AG09309 (cell line): ENCODE measurements around the gene FCSK.

Experiments
- DNase-seq: peaks from one replicate; pipeline ENCODE4 v3.0.0-alpha.2; 2010; ENCODE audit warnings: low read depth
- H3K4me3 ChIP-seq: 2 replicates; pipeline ENCODE4 v1.5.1; 2011; ENCODE audit warnings: mild to moderate bottlenecking, low read depth, low read length, moderate library complexity; ENCODE audit not compliant: control insufficient read depth
- CTCF ChIP-seq: IDR thresholded peaks from 2 replicates; pipeline ENCODE4 v1.5.1; 2011; ENCODE audit warnings: mild to moderate bottlenecking, low read depth, low read length, inconsistent platforms; ENCODE audit not compliant: insufficient read depth, control insufficient read depth; ENCODE audit errors: missing control alignments

The FCSK gene

GRCh38 chr16:70432723-70433457 is 21.5 kb upstream of the FCSK start:
- no peak for TF ChIP-seq CTCF
- no peak for DNase-seq
- no peak overlapping the region for H3K4me3 ChIP-seq

- DNase-seq: peak; percentile 67
- no peak overlapping the region for H3K4me3 ChIP-seq
- TF ChIP-seq CTCF: no peak
These were observed 20.8 kb upstream of the FCSK start for GRCh38 chr16:70433458-70434103.

- H3K4me3 ChIP-seq: no peak overlapping the region
- no peak for TF ChIP-seq CTCF
- DNase-seq: no peak
These were observed 19.7 kb upstream of the FCSK start for GRCh38 chr16:70434484-70435260.

- DNase-seq: peak; percentile 86
- no peak for TF ChIP-seq CTCF
- peak overlapping the region; percentile 95 for H3K4me3 ChIP-seq
These were observed 17.3 kb upstream of the FCSK start for GRCh38 chr16:70437017-70437581.

- TF ChIP-seq CTCF: no peak
- no peak for DNase-seq
- peak overlapping the region; percentile 95 for H3K4me3 ChIP-seq
These were observed 16.5 kb upstream of the FCSK start for GRCh38 chr16:70437582-70438557.
